Measurements from ENCODE around the gene SLC35F1. TPM values are rescaled to one million over a fixed set of nuclear protein-coding genes. Genes with fewer than 3 reads are reported as not detected.

Gene SLC35F1
- total RNA-seq, 6 donors from 2014 or later: 0.11 to 0.15 (median 0.13) TPM; not detected in 3

- Histone ChIP-seq H3K27ac (no peak overlapping the region), H3K36me3 (no peaks in the 10 kb centered on the region), H3K27me3 (no peaks in the 10 kb centered on the region), H3K9me3 (no peaks in the 10 kb centered on the region), H3K4me1 (peaks cover 0 to 5% (median 2%) of the 10 kb centered on the region in 4 donors), H3K4me3 (no peak overlapping the region)
- ATAC-seq (ENCODE audit: low FRiP score in 2 of 2): no peak
- no peak for DNase-seq
- WGBS, 2 donors: 71 to 86% methylated on average over 2 of the region's 2 CpGs
- no peak for TF ChIP-seq POLR2AphosphoS5 (IDR thresholded peaks at IDR 0.05)
These were observed 228.3 kb downstream of the SLC35F1 start for GRCh38 chr6:118135371-118135770.

DNA sequence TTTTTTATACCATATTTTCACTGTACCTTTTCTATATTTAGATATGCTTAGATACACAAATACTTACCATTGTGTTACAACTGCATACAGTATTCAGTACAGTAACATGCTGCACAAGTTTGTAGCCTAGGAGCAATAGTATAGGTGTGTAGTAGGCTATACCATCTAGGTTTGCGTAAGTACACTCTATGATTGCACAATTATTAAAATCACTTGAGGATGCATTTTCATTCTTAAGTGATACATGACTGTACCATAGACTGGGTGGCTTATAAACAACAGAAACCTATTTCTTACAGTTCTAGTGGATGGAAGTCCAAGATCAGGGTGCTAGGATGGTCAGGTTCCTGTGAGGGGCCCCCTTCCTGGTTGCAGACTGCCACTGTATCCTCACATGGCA, 234.1 kb downstream of the SLC35F1 start:
- ATAC-seq (ENCODE audit: low FRiP score in 2 of 2) (no peak), DNase-seq (no peak)
- H3K27ac ChIP-seq: no peak overlapping the region
- H3K9me3 ChIP-seq: no peaks in the 10 kb centered on the region
- WGBS, 2 donors: 79 to 97% methylated on average over 1 of the region's 1 CpG
- H3K4me3 ChIP-seq: no peak overlapping the region
- TF ChIP-seq POLR2A (IDR thresholded peaks at IDR 0.05): no peak
- H3K27me3 ChIP-seq: no peaks in the 10 kb centered on the region
- no peaks in the 10 kb centered on the region for H3K4me1 ChIP-seq
- no peaks in the 10 kb centered on the region for H3K36me3 ChIP-seq

- no peak for DNase-seq
- Histone ChIP-seq H3K4me3 (no peak overlapping the region), H3K9me3 (no peaks in the 10 kb centered on the region), H3K27ac (no peak overlapping the region), H3K4me1 (no peaks in the 10 kb centered on the region), H3K27me3 (no peaks in the 10 kb centered on the region), H3K36me3 (no peaks in the 10 kb centered on the region)
- WGBS, 2 donors: 44% methylated on average over 1 of the region's 1 CpG
- ATAC-seq (ENCODE audit: low FRiP score in 2 of 2): no peak
- TF ChIP-seq POLR2AphosphoS5 (IDR thresholded peaks at IDR 0.05) (no peak), POLR2A (IDR thresholded peaks at IDR 0.05) (no peak), EP300 (IDR thresholded peaks at IDR 0.05) (no peak)
- TF ChIP-seq, protein P1, sequence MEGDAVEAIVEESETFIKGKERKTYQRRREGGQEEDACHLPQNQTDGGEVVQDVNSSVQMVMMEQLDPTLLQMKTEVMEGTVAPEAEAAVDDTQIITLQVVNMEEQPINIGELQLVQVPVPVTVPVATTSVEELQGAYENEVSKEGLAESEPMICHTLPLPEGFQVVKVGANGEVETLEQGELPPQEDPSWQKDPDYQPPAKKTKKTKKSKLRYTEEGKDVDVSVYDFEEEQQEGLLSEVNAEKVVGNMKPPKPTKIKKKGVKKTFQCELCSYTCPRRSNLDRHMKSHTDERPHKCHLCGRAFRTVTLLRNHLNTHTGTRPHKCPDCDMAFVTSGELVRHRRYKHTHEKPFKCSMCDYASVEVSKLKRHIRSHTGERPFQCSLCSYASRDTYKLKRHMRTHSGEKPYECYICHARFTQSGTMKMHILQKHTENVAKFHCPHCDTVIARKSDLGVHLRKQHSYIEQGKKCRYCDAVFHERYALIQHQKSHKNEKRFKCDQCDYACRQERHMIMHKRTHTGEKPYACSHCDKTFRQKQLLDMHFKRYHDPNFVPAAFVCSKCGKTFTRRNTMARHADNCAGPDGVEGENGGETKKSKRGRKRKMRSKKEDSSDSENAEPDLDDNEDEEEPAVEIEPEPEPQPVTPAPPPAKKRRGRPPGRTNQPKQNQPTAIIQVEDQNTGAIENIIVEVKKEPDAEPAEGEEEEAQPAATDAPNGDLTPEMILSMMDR (IDR thresholded peaks at IDR 0.05): no peak
These were observed 239.5 kb downstream of the SLC35F1 start for GRCh38 chr6:118146584-118146983.

DNA sequence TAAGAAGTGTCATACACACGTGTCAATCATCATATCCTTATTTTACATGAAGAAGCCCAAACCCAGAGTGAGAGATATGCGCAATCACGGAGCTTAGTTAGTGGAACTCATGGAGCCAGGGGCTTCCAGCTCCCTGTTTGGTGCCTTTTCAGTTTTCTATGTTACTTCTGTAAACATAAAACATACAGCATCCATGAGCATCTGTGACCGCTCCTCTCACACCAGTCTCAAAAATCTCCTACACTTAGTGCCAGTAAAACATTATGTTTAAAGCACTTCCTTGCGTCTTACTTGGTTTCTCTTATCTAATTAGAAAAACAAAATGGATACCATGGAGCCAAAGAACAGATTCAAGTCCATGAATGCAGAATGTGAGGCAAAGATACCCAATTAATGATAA, 240.4 kb downstream of the SLC35F1 start:
- ATAC-seq (ENCODE audit: low FRiP score in 2 of 2) (no peak), DNase-seq (no peak)
- TF ChIP-seq EP300 (IDR thresholded peaks at IDR 0.05) (no peak), POLR2A (IDR thresholded peaks at IDR 0.05) (no peak), POLR2AphosphoS5 (IDR thresholded peaks at IDR 0.05) (no peak)
- TF ChIP-seq, protein P1 (IDR thresholded peaks at IDR 0.05): no peak
- no peaks in the 10 kb centered on the region for H3K9me3 ChIP-seq
- no peak overlapping the region for H3K4me3 ChIP-seq
- no peak overlapping the region for H3K27ac ChIP-seq
- no peaks in the 10 kb centered on the region for H3K36me3 ChIP-seq
- no peaks in the 10 kb centered on the region for H3K27me3 ChIP-seq
- H3K4me1 ChIP-seq: no peaks in the 10 kb centered on the region
- 87 to 93% methylated on average over 5 of the region's 5 CpGs for WGBS, 2 donors

DNA sequence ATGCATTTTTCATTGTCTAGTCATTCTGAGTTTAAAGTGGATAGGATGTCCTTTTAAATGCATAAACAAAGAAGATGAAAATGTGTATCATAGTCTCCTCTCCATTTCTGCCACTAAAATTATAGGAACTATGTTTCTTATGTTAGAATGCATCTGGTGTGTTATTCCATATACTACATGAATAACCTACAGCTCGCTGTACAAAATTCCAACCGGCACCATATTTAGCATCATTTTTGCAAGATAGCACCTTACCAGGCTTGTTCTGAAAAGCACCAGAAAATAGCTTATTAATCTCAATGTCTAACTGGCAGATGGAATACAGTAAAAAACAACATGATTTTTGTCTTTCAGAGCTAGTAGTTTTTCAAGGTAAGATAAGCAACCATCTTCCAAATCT, 241.5 kb downstream of the SLC35F1 start:
- Histone ChIP-seq H3K36me3 (no peaks in the 10 kb centered on the region), H3K4me3 (no peak overlapping the region), H3K27me3 (no peaks in the 10 kb centered on the region), H3K4me1 (no peaks in the 10 kb centered on the region), H3K9me3 (no peaks in the 10 kb centered on the region), H3K27ac (no peak overlapping the region)
- TF ChIP-seq POLR2AphosphoS5 (IDR thresholded peaks at IDR 0.05): no peak
- TF ChIP-seq EP300 (IDR thresholded peaks at IDR 0.05): no peak
- TF ChIP-seq, protein P1 (IDR thresholded peaks at IDR 0.05): no peak
- TF ChIP-seq POLR2A (IDR thresholded peaks at IDR 0.05): no peak
- 90 to 98% methylated on average over 2 of the region's 2 CpGs for WGBS, 2 donors
- ATAC-seq (ENCODE audit: low FRiP score in 2 of 2) (no peak), DNase-seq (no peak)

- no peaks in the 10 kb centered on the region for H3K4me1 ChIP-seq
- DNase-seq (no peak), ATAC-seq (ENCODE audit: low FRiP score in 2 of 2) (no peak)
- H3K4me3 ChIP-seq: no peak overlapping the region
- no peaks in the 10 kb centered on the region for H3K36me3 ChIP-seq
- TF ChIP-seq POLR2AphosphoS5 (IDR thresholded peaks at IDR 0.05) (no peak), POLR2A (IDR thresholded peaks at IDR 0.05) (no peak), EP300 (IDR thresholded peaks at IDR 0.05) (no peak)
- TF ChIP-seq, protein P1 (IDR thresholded peaks at IDR 0.05): no peak
- H3K9me3 ChIP-seq: no peaks in the 10 kb centered on the region
- H3K27me3 ChIP-seq: no peaks in the 10 kb centered on the region
- H3K27ac ChIP-seq: no peak overlapping the region
These were observed 245.5 kb downstream of the SLC35F1 start for GRCh38 chr6:118152524-118152923.

Measured in upper lobe of left lung (tissue), 6 donors.